Renal cortex interstitium (tissue), 11 donors: Measurements from ENCODE around the gene PBX4. TPM values are rescaled to one million over a fixed set of nuclear protein-coding genes. Genes with fewer than 3 reads are reported as not detected.

Experiments used
- DNase-seq, 11 donors: peaks; one replicate each; pipeline ENCODE4 v3.0.0-alpha.2; 2013; ENCODE audit warnings: low read depth in 9 of 11, low spot score in 4 of 11; ENCODE audit errors: extremely low read depth in 1 of 11
- polyA plus RNA-seq, 3 donors: library from polyadenylated mRNA; unstranded; fragments of 120-200 nt; gene quantifications; one replicate each; pipeline ENCODE4 v1.2.1, GENCODE V29; 2013; ENCODE audit not compliant: insufficient read length in 3 of 3

The PBX4 gene
- polyA plus RNA-seq, 3 donors: 2.6 to 9.1 (median 4.0) TPM

- DNase-seq: no peak
Measured at GRCh38 chr19:19570571-19570970, 47.9 kb downstream of the PBX4 start.

- DNase-seq: no peak
Measured at GRCh38 chr19:19568802-19569756, 49.4 kb downstream of the PBX4 start.

- no peak for DNase-seq
Measured at GRCh38 chr19:19567391-19567790, 51.1 kb downstream of the PBX4 start.

- no peak for DNase-seq
Measured at GRCh38 chr19:19566306-19566705, 52.2 kb downstream of the PBX4 start.

- no peak for DNase-seq
Measured at GRCh38 chr19:19563348-19563848, 55.1 kb downstream of the PBX4 start.

GRCh38 chr19:19562665-19563347 is 55.7 kb downstream of the PBX4 start:
- no peak for DNase-seq

- no peak for DNase-seq
Measured at GRCh38 chr19:19561946-19562664, 56.4 kb downstream of the PBX4 start.

GRCh38 chr19:19559931-19560330 is 58.6 kb downstream of the PBX4 start:
- no peak for DNase-seq

- no peak for DNase-seq
Measured at GRCh38 chr19:19558636-19559035, 59.9 kb downstream of the PBX4 start.

- no peak for DNase-seq
Measured at GRCh38 chr19:19558055-19558454, 60.4 kb downstream of the PBX4 start.

GRCh38 chr19:19554074-19555023 is 64.1 kb downstream of the PBX4 start:
- no peak for DNase-seq

- DNase-seq: no peak
Measured at GRCh38 chr19:19553670-19554069, 64.8 kb downstream of the PBX4 start.

- DNase-seq: no peak
Measured at GRCh38 chr19:19552798-19553197, 65.7 kb downstream of the PBX4 start.

GRCh38 chr19:19551853-19552192 is 66.7 kb downstream of the PBX4 start:
- no peak for DNase-seq

- no peak for DNase-seq
Measured at GRCh38 chr19:19550972-19551852, 67.3 kb downstream of the PBX4 start.

GRCh38 chr19:19550485-19550929 is 68.0 kb downstream of the PBX4 start:
- DNase-seq: no peak

GRCh38 chr19:19549804-19550464 is 68.6 kb downstream of the PBX4 start:
- DNase-seq: no peak
